Activated CD4-positive, alpha-beta T cell treated with anti-CD3 and anti-CD28 coated beads, Interleukin-2, amount 50 U/mL, for 24 hours (primary cell): Measurements from ENCODE around the gene MICAL3.

Experiments
- DNase-seq, 2 donors: peaks; one replicate each; pipeline ENCODE4 v3.0.0-alpha.2; 2020; ENCODE audit warnings: low read depth in 1 of 2, low spot score in 1 of 2

The MICAL3 gene

DNA sequence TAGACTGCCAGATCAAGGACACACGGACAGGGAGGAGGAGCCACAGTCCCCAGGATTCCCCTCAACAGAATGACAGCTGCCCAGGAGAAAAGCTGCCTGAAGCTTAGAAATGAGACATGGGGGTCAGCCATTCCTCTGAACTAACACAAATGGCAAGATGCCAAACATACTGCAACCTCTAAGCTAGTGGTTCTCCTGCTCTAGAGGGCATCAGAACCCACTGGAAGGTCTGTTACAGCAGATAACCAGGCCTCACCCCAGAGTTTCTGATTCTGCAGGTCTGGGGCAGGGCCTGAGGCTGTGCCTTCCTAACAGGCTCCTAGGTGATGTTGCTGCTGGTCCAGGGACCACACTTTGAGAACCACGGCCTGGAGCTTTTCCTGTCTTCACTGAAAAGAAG is 221.5 kb downstream of the MICAL3 start:
- DNase-seq = no peak

DNA sequence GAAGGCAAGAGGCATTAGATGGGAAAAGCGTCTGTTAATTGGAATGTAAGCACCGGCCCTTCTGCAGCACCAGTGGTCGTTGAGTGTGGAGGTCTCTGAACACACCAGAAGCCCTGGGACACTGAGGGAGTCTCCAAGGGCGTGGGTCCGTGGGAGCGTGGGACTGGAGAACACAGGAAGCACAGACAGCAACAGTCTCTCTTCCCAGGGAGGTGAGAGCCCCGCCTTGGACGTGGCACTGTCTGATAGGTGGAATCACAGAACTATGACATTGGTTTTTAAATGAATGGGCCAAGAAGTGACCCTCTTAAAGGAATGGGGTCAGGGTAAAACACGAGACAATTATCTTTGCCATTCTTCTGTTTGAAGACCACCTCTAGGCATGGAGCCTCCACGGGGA is 221.9 kb downstream of the MICAL3 start:
- DNase-seq = no peak

DNA sequence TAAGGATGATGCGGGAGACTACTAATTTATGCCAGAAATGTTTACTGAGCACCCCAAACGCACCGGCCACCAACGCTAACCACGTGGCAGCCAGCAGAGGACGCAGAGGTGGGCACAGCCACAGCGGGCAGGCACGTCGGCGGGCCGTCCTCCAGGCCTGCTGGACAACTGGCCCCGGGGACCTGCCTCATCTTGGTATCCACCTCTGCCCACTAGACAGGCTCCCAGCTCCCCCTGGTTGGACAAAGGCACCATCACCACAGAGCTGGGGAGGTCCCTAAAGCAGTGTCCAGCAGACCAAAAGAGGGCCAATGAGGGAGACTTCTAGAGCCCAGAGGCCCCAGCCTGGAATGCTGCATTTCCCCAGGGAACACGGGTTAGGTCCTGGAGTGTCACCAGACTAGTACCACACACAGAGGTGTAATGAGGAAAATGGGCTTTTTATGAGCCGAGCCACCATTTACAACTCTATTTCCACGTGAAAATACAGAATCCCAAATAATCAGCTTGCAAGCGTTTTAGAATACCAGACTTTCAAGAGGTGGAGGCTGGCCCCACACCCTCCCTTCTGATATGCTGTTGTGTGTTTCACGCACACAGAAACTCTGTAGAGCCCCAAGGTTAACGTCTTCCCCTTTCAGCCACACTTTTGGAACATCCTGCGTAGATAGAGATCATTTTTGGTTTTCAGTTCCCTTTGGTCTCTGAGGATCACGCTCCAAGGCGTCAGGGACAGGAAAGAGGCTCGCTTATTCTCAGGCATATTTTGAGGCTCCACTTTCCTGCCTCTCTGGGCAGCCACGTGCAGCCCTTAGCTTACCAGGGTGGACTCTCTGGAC is 226.4 kb downstream of the MICAL3 start:
- no peak for DNase-seq

DNA sequence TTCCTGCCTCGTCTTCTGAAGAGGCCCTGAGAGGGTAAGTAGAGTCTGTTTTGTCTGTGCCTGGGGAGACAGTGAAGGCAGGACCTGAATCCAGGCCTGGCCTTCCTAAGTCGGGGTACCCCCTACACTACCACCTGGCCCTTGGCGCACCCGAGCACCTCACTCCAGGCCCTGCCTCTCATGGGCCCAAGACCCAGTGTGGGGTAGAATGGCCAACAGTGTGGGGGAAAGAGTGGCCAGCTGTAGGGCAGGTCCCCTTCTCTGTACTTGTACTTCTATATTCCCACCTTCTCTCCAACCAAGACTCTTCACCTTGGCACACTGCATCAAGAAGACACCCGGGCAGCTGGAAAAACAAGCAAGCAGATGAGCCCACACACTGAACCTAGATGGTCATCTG is 227.7 kb downstream of the MICAL3 start:
- DNase-seq = no peak

DNA sequence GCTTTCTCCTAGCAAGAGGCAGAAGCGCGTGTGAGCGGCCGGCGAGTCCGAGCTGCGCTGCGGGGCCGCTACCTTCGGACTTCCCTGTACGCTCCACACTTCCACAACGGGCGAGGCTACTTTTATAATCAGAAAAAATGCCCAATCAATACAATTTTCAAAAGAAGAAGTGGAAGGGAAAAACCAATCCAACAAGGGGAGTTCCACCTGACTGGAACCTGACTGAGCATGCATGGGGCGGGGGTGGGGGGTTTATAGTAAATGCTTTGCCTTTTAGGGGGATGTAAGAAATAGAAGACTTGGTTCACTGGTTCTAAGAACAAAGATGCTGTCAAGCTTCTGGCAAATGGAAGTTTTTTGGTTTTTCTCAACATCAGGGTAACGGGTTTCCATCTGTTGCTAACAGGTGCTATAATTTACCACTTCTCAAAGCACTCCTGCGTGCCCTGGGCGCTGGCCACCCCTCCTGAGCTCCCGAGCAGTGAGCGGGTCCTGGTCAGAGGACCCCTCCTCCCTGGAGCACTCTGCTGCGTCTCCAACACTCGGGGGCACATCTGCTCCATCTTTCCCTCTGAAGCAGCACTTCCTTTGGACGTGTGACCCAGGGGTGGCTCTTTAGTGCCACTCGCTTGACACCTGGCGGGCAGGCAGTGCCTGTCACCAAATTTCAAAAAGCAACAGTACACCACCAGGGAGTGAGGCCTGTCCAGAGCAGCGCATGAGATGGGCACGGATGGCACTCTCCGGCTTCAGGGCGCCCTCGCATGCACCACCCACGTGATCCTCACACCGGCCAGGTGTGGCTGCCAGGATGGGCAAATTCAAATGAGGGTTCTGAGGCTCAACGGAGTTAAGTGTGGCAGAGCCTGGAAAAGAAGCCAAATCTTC is 228.5 kb downstream of the MICAL3 start:
- no peak for DNase-seq

DNA sequence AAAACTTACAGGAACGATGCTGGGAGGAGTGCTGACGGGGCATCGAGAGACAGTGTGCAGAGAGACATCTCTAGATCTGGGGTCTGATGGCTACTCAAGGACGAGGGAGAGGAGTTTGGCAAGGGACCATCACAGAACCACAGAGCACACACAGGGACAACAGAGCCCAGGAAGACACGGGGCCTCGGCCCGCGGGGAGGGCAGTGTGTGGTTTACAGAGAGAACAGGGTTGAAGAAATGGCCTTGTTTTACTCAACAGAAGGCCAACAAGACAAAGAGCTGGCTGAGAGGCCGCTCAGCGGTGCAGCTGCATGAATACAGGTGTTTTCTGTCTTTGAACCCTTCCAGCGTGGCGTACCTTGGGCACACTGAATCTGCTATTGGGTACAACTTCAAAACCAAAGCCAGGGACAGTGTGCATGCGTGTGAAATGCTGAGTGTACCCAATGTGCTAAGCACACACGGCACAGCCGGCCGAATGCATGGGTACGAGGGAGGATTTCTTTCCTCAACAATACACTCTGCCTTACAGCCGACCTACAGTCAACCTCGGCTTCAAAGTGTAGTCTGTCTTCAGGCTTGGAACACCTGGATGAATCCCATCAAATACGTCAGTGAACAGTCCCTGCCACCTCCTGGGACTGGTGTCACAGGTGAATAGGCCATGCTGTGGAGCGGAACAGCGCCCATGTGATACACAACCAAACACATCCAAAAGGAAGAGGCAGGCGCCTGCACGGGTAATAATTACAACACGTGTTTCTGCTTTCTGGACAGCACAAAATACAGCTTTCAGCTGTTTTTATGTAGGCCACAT is 229.4 kb downstream of the MICAL3 start:
- DNase-seq = no peak

DNA sequence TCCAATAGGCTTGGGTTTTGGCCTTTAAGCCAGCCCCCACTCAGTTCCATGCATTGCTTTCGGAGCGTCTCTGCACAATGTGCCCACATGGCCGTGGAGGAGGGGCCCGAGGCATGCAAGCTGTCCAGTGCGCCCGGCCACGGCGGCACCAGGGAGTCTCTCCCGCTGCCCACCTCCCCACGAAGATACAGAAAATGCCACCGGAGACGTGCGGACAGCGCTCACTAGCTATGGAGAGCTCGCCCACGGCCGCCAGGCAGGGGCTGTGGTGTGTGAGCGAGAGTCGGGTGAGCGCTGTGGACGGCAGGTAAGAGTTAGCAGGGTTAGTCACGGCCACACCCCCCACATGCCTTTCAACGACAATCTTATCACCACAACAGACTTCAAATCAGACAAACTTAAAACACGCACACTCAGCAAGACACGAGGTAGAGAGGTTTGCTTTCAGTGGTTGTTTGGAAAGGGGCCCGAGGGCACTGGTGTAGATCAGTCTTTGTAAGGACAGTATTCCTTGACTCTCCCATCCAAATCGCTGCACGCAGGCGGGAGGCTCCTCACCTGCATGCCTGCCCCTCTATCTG is 231.4 kb downstream of the MICAL3 start:
- DNase-seq = no peak

DNA sequence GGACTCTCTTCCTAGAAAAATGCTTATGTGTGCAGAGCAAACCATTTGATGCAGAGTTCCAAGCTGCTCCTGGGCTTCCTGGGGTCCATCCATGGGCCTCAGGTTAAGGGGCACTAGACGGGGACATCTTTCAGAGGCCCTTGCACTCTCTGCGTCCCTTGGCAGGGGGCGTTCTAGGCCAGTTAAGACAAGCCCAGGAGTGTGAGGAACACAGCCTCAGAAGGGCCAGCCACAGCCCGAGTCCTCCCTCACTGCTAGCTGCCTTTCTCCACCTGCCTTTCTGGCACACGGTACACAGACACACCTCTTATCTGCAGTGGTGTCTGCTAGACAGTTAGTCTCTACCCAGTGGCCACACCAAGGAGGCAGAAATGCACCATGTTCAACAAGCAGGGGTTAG is 232.1 kb downstream of the MICAL3 start:
- no peak for DNase-seq

DNA sequence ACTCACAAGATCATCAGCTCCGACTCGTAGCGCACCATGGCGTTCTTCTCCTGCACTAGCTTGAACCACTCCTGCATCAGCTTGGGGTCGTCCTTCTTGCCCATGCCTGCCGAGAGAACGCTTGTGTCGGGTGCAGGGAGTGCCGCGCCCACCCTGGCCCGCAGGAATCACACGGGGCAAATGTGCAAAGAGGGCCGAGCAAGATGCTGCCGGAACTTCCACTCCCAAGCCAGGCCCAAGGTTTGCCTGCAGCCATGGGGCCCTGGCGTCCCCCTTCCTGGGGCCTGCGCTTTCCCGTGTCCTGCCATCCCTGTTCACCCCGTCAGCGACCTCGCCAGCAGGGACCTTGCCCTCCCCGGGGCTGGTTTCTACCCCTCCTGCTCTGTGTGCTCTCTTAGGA is 233.2 kb downstream of the MICAL3 start:
- no peak for DNase-seq

DNA sequence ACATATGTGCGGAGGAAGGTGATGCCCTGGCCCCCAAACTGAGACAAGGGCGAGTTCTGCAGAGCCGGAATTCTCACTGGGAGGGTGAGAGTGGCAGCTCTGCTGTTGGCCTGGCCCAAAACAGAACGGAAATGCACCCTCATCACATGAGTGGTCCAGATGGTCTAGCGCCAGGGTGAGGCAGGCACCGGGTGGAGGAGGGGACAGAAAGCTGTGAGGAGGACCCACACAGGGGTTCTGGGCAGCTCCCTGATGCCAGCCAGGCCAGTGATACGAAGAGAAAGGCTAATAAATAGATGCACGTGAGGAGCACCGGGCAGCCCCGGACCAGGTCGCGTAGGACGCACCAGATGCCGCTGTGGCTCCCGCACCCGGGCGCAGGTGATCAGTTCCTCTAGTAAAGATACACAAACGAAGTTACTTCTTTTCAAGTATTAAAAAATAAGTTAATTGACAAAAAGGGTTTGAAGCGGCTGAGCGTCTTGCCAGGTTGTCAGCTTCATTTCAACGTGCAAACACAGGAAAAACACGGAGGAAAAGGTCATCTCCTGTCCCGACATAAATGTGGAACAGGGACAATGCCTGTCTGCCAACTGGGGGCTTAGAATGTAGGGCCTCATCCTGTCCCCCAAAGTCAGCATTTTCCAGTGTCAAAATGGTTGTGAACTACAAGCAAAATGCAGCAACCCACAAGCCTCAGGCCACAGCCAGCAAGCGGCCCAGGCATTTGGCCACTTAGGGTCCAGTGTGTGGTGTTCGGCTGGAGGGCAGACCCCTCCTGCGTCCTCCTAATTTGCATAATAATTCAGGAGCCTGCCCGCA is 234.8 kb downstream of the MICAL3 start:
- no peak for DNase-seq

DNA sequence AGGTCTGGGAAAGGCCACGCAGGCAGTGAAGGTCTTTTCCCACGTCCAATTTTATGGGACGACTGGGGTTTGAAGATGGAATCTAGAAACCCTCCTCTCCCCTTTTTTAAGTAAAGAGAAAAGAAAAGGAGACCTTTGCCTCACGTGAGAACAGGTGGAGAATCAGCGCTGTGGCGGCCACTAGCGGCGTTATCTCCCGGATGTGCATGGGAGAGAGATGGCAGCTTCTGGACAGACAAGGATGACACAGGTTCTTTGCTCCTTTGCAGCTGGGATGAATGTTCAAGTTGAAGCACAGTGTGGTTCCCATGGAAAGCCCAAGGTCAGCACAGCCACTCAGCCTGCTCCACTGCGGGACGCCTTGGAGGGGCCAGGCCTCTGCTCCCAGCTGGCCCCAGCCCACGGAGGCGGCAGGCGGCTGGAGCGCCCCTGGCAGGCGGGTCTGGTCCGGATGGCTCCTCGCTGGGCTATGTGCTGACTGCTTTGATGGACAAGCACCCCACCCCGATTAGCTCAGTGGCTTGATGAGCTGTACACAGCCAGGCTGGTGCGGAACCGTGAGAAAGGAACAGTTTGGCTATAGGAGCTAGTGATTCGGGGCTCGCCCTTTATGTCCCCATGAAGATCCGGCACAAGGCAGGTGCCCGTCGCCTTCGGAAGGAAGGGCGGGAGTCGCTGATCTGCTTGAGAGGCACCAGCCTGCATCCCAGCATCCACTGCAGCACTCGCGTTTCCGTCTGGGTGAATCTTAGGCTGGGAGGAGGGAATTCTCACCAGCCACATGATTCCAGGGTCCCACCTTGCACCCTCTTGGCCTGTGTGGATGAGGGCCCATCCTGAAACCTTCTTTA is 235.6 kb downstream of the MICAL3 start:
- no peak for DNase-seq

DNA sequence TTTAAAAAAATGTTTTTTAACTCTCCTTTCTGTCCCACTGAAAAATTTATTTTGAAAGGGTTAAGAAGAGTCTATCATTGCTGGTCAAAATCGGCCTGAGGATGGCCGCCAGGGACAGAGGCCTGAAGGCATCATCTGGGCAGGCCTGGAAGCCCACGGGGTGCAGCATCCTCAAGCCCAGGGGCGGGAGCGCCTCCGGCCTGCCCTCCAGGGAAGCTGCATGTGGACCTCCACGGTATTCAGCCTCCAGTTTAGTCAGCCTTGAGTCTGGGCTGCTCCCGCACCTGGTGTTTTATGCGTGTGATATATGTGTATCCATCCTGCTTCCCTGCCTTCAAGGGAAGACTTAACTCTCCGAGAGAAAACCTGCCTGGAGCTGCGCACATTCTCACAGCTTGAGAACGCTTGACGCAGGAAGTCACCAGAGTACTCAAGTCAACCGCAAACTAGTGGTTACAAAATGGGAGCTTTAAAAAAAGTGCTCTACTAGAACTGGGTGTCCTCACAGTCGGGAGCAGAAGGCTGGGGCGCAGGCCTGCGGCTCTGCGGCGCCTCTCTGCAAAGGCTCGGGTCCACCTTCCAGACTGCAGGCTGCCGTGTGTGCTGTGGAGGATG is 236.5 kb downstream of the MICAL3 start:
- DNase-seq = no peak

DNA sequence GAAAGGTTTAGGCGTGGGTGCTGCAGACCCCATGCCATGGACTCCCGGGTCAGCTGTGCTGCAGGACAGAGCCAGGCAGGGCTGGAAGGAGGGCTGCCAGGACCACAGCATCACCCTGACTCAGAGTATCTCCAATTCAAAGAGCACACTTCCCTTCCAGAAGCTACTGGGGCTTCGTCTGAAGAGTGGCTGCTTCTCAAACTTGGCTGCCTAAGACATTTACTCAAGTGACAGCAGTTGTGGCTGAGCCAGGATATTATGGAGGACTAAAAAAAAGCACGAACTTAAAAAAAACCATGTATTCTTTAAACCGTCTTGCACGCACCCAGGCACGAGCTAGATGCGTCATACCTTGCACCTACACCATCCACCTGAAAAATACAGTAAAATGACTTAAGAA is 237.1 kb downstream of the MICAL3 start:
- no peak for DNase-seq

DNA sequence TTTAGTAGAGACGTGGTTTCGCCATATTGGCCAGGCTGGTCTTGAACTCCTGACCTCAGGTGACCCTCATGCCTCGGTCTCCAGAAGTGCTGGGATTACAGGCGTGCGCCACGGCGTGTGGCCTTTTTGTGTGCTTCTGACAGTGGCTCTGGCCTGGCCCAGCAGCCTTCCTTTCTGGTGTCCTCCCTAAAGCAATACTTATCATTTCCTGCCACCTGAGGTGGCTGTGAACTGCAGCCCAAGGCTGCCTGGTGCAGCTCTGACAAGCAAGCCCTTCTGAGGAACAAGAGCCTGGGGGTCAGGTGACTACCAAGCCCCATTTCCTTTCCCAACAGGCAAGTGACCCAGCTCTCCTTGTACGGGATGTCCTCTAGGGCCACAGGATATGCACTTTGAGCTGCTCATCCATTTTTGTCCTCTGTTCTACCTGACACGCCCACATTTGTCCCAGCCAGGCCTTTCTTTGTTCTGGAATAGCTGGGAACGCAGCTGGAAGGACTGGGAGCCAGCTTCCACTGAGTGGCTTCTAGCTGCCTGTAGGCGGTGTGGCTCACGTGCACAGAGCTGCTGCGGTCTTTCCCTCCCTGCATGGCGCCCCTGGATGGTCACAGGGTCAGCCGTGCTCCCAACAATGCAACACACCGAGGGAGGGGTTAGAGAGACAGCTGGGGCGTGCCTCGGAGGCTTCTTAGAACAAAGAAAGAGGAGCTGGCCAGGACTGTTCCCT is 237.8 kb downstream of the MICAL3 start:
- no peak for DNase-seq

DNA sequence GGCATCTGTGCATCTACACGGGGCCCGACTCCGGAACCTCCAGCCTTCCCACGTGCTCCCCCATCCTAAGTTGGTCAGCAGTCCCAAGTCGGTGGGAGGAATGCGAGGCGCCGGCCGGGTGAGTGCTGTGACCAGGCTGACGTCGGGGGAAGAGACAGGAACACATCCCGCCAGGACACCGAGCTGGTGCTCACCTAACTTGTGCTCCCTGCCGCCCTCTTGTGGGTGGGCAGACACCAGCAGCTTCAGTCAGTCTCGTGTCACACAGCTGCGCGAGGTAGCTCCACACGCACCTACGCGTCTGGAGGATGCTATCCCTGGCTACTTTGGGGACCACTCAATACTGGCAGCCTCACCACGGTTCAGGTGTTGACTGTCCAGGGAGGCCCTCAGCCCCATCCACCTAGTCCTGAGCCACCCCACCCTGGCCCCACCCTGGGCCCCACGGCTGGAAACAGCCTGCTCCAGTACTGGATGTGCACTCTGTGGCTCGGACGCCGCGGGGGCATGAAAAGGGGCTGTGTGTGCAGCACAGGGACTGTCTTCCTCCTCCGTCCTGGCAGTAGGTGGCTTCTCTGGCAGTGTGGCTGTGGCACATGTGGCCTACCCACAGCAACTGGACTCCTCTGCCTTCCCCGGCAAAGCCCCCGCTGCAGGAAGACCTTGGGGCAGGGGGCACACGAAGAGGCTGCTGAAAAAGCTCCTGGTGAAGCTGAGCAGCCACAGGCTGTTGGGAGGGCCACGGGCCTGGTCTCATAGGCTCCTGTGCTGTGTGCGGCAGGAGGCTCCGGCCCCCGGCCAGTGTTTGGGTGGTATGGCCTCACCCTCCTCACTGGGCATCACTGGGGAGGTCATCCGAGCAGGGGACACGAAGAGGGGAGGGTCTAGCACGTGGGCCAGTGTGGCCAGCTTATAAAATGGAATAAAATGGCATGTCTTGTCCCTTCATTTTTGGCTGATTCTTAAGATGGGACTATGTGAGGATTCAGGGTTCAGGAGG is 238.9 kb downstream of the MICAL3 start:
- peak; percentile 49 to 54 for DNase-seq

DNA sequence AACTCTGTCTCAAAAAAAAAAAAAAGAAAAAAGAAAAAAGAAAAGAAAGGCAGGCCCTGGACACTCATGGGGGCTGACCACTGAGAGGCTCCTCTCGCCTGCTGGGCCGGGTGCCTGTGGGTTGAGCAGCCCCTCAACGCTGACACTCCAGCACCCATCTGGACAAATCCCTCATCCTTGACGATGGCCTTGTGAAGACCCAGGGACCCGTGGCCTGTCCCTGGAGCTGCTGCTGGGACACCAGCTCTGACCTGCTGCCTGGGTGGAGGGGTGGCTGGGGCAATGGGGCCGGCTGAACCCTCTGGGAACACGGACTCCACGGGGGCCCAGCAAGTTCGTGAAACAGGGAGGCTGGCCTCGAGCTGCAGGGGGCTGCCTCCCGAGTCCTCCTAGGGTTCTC is 239.6 kb downstream of the MICAL3 start:
- DNase-seq = no peak
